ENCODE measurements around the gene TMEM170A. TPM values are rescaled to one million over a fixed set of nuclear protein-coding genes. Genes with fewer than 3 reads are reported as not detected.

Gene TMEM170A
- total RNA-seq, 1 donor from 2014 or later: 25.4 TPM

DNA sequence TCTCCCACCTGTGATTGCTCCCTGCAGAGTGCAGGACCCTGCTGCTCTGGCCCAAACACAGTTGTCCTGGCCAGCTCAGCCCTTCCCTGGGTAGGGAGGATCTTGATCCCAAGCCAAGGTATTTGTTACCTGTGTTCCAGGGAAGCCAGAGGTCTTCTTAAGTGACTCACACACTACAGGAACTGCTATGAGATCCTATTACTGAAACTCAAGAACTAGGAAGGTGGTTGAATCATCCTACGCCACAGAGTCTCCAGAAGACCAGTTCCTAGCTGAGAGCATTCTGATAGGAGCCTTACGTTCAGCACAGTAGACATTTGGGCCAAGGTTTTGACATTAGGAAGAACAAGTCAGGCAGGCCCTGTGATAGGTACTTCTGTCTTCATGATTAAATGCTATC is 18.7 kb upstream of the TMEM170A start:
- ATAC-seq (peak; percentile 67), DNase-seq (peak; percentile 44)
- H3K27ac ChIP-seq: no peak overlapping the region

DNA sequence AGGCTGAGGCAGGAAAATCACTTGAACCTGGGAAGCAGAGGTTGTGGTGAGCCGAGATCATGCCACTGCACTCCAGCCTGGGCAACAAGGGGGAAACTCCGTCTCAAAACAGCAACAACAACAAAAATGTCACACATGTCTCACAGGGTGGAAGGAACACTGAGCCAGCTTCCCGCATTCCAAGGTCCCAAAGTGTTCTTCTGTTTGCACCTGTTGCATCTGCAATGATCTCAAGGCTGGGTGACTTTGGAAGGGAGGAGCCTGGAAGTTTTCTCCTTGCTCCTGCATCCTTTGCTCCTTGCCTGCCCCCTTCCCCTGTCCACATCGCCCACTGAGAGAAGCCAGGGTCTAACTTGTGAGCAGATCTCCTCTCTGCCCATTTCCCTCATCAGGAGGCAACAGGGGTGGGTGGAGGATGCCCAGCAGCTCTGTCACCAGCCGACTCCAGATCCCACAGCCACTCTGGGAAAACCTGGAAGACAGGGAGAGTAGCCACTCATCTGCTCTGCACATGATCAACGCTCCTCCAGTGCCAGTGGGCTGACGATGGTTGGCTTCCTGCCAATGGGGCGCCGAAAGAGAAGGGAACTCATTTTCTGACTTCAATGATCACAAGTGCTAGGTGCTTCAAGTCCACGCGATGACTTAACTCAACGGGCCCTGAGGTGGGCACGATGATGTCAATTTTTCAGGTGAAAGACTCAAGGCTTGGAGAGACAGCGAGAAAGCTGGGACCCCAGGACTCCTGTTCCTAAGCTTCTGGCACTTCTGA is 18.1 kb upstream of the TMEM170A start:
- DNase-seq (peak; percentile 58), ATAC-seq (no peak)
- Histone ChIP-seq H3K9me3 (no peaks in the 10 kb centered on the region), H3K27me3 (peaks cover 6% of the 10 kb centered on the region), H3K36me3 (no peaks in the 10 kb centered on the region), H3K4me1 (no peaks in the 10 kb centered on the region), H3K27ac (no peak overlapping the region), H3K4me3 (no peak overlapping the region)
- TF ChIP-seq, protein P1, sequence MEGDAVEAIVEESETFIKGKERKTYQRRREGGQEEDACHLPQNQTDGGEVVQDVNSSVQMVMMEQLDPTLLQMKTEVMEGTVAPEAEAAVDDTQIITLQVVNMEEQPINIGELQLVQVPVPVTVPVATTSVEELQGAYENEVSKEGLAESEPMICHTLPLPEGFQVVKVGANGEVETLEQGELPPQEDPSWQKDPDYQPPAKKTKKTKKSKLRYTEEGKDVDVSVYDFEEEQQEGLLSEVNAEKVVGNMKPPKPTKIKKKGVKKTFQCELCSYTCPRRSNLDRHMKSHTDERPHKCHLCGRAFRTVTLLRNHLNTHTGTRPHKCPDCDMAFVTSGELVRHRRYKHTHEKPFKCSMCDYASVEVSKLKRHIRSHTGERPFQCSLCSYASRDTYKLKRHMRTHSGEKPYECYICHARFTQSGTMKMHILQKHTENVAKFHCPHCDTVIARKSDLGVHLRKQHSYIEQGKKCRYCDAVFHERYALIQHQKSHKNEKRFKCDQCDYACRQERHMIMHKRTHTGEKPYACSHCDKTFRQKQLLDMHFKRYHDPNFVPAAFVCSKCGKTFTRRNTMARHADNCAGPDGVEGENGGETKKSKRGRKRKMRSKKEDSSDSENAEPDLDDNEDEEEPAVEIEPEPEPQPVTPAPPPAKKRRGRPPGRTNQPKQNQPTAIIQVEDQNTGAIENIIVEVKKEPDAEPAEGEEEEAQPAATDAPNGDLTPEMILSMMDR (IDR thresholded peaks at IDR 0.05): no peak
- intact Hi-C loops (cut with DNase I): no loop called here

More for the DNA sequence above, 18.7 kb upstream of the TMEM170A start:
- Histone ChIP-seq H3K4me3 (no peak overlapping the region), H3K4me1 (no peaks in the 10 kb centered on the region), H3K9me3 (no peaks in the 10 kb centered on the region), H3K36me3 (no peaks in the 10 kb centered on the region), H3K27me3 (peaks cover 6% of the 10 kb centered on the region)
- intact Hi-C loops (cut with DNase I): no loop called here
- TF ChIP-seq, protein P1 (IDR thresholded peaks at IDR 0.05): no peak

DNA sequence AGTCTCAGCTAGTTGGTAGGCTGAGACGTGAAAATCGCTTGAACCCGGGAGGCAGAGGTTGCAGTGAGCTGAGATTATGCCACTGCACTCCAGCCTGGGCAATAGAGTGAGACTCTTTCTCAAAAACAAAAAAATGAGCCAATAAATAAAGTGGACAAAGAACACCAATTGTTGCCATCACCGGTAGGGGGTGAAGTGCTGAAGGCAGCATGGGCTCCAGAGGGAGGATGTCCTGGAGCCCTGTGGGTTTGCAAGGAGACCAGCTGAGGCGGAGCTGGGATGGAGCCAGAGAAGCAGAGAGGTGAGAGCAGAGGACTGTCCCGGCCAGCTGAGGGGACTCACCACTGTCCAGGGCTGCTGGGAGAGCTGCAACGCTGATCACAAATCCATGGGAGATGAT is 17.0 kb upstream of the TMEM170A start:
- TF ChIP-seq, protein P1 (IDR thresholded peaks at IDR 0.05): no peak
- H3K27ac ChIP-seq: no peak overlapping the region
- H3K36me3 ChIP-seq: no peaks in the 10 kb centered on the region
- intact Hi-C loops (cut with DNase I): no loop called here
- H3K9me3 ChIP-seq: no peaks in the 10 kb centered on the region
- H3K4me1 ChIP-seq: no peaks in the 10 kb centered on the region
- ATAC-seq: no peak
- peak; percentile 34 for DNase-seq
- H3K4me3 ChIP-seq: no peak overlapping the region
- peaks cover 6% of the 10 kb centered on the region for H3K27me3 ChIP-seq

DNA sequence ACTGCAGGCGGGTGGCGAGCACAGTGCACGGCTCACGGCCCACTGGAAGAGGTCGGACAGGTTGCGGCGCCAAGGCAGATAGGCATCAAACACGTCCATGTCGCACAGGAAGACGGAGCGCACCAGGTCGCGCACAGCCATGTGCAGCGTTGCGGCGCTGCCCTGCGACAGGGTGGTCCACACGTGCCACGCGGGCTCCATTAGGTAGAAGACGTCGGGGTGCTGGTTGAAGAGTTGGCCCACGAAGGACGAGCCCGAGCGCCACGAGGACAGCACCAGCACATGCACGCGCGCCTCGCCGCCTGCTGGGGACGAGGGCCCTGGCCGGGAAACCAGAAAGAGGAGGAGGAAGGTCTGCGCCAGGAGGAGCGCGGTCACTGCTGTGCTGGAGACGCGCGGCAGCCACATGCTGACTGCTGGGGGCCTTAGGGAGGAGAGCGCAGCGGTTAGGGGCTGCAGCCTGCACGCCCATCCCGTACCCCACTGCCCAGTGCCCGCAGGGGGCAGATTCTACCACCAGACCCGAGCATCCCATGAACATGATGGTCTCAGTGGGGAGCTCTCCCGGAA is 15.0 kb upstream of the TMEM170A start:
- H3K4me3 ChIP-seq: no peak overlapping the region
- no peak overlapping the region for H3K27ac ChIP-seq
- TF ChIP-seq, protein P1 (IDR thresholded peaks at IDR 0.05): no peak
- H3K27me3 ChIP-seq: peaks cover 6% of the 10 kb centered on the region
- H3K9me3 ChIP-seq: no peaks in the 10 kb centered on the region
- no peak for DNase-seq
- H3K4me1 ChIP-seq: no peaks in the 10 kb centered on the region
- intact Hi-C loops (cut with DNase I): loop anchor here (10.0 kb wide), 1 partner anchor 285 kb away; no protein-coding TSS in a partner anchor
- no peak for ATAC-seq
- H3K36me3 ChIP-seq: no peaks in the 10 kb centered on the region

DNA sequence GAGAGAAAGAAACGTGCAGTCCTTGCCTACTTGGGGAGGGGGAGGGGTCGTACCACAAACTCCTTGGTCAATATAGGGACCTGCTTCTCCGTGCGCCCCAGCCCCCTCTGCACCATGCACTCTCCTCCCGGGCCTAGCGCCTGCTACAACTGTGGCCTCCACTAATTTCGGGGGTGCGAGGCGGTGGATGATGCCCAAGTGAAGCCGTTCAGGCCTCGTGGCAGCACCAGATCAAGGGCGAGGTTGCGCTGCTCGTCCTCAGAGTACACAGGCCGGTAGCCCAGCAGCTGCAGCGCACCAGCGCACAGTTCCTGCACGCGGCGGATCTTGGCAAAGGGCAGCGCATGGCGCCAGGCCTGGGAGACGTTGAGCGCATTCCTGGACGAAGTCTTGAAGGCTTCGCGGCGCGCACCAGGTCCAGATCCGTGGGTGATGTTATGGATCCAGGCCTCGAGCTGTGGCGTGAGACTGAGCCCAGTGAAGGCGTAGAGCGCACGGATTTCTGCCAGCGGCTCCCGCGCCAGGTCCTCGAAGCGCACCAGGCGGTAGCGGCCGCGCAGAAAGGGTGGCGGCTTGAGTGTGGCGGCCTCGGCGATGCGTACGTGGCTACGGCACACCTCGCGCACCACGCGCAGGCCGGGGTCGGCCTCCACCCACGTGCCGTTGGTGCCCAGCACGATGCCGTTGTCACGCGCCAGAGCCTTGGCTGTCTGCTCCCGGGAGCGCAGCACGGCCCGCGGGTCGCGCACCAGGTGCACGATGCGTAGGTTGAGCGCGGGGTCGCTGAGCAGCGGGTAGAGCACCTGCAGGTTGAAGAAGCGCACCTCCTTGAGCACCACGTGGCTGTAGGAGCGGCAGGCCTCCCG is 14.2 kb upstream of the TMEM170A start:
- Histone ChIP-seq H3K36me3 (no peaks in the 10 kb centered on the region), H3K4me3 (no peak overlapping the region), H3K4me1 (no peaks in the 10 kb centered on the region), H3K9me3 (no peaks in the 10 kb centered on the region), H3K27me3 (peaks cover 6% of the 10 kb centered on the region), H3K27ac (no peak overlapping the region)
- DNase-seq (no peak), ATAC-seq (no peak)
- intact Hi-C loops (cut with DNase I): loop anchor here (10.0 kb wide), 1 partner anchor 286 kb away; no protein-coding TSS in a partner anchor
- TF ChIP-seq, protein P1 (IDR thresholded peaks at IDR 0.05): no peak
